Mammary microvascular endothelial cell (primary cell): Measurements from ENCODE around the gene NUDT5. TPM values are rescaled to one million over a fixed set of nuclear protein-coding genes. Genes with fewer than 3 reads are reported as not detected.

Experiments
- total RNA-seq: library from RNA; depleted of rRNA; stranded (reverse); fragments of >200 nt; gene quantifications from 2 replicates; pipeline ENCODE4 v1.2.3, GENCODE V29; 2015

NUDT5 gene
- total RNA-seq: 84.6 and 94.3 TPM in 2 replicates

DNA sequence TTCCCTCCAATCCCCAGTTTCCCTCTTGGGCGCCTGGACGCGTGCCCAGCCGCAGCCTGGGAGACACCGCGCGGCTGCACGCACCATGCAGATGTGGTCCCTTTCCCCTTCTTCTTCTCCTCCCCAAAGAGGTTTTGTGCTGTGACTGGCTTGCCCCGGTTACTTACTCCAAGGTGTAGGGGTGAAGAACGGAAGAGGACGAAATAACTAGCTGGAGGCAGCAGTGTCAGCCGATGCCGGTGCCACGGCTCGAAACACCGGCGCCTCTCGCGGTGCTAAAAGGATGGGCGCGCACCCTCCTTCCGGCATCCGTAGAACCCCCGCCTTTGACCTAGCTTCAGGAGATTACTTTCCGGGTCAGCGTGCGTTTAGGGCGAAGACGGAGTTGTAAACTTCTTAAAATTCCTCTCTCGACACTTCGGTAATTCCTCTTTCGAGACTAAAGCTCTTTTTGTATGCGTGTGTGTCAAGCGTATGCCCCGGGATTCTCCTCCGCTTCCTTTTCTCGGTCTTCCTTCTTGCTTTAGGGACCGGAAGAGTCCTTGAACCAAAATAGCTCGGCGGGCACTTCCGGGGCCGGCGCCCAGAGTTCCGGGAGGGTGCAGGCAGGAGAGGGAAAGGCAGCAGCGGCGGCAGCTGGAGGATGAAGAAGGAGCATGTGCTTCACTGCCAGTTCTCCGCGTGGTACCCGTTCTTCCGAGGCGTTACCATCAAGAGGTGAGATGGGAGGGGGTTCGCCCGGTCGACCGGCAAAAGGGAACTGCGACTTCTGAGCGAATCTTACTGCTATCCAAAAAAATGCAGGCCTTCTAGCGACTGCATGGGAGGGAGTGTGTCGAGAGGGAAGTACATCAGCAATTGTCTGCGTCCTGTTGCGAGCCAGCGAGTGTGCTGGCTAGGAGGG lies at the start of gene NUDT5, which contains the start of gene CDC123:
Gene NUDT5 (minus strand): TSS at position 289 of the 904 bp plus-strand sequence. CDS start 9,600 bp downstream, outside the sequence.
Gene CDC123 (plus strand): TSS at position 586 of the 904 bp plus-strand sequence. CDS start 58 bp downstream, at position 644.

GRCh38 chr10:12129222-12130111 lies 66.2 kb downstream of the NUDT5 start, which contains the start of gene SEC61A2:
SEC61A2 (plus strand) TSS chr10:12129677; CDS start chr10:12129788, 111 bp downstream.

Other genes starting within 250 kb of the NUDT5 start
- 13.9 and 15.3 TPM in 2 replicates for gene UPF2, start 153.1 kb downstream of the NUDT5 start, total RNA-seq
- gene DHTKD1, start 126.9 kb downstream of the NUDT5 start, total RNA-seq: 14.6 and 19.8 TPM in 2 replicates
- gene SEC61A2, start 66.2 kb downstream of the NUDT5 start, total RNA-seq: 2.0 and 3.8 TPM in 2 replicates
- 157 and 164 TPM in 2 replicates for gene CDC123, start 297 bp upstream of the NUDT5 start, total RNA-seq
- 1.3 and 1.4 TPM in 2 replicates for gene CAMK1D, start 153.7 kb upstream of the NUDT5 start, total RNA-seq